MV-4-11 (cell line): Measurements from ENCODE around the gene MAL.

Experiments
- DNase-seq: peaks from one replicate; lab custom pipeline; 2025; lab: John Stamatoyannopoulos, UW

MAL gene

DNA sequence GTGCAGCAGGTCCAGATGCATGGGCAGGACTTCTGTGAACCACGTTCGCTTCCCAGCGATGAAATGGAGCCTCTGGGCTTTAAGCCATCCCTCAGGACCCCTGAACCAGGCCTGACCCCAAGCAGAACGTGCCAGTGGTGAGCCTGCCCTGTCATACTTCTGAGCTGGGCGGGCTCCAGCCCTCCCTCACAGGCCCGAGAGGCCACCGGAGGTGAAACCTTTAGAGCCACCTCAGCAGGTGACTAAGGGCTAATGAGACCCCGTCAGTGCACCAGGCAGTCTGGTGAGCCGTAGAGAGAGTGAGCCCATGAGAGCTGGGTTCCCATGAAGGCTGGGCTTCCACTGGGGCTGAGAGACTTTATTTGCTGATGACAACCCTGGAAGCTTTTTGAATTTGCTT is 8.9 kb upstream of the MAL start:
- no peak for DNase-seq

DNA sequence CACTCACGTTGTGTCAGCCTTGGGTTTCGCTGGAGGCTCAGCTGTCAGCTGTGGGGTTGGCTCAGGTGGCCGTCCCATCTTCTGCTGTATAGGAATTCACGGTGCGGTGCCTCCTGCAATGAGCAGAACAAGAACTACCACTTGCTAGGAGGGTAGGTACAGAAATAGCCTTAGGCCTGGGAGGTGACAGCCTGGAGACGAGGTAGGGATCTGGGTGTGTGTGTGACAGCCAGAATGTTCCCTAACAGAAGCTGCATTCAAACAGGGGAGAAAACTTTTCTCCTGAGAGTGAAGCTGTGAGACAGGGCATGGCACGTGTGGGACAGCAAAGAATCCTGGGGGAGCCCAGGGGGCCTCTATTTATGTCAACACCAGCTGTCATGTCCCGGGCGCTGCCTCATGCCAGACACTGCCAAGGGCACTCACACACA is 8.4 kb upstream of the MAL start:
- DNase-seq = no peak

DNA sequence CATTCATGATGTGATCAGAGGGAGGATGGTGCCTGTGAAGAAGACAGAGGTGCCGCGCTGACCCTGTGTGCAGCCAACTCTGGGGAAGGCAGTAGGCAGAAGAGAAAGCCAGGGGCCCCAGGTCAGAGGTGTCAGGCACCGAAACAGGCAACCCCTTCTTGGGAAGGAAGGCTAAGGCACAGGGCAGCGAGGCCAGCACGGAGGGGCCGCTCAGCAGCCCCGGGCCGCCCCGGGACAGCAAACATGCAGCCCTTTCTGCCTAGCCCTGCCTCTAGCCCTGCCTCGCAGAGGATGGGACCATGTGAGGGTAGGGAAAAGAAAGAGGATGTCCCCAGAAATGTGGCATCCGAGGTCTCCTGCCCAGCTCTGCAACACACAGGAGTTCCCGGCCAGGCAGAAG is 7.7 kb upstream of the MAL start:
- DNase-seq = no peak

DNA sequence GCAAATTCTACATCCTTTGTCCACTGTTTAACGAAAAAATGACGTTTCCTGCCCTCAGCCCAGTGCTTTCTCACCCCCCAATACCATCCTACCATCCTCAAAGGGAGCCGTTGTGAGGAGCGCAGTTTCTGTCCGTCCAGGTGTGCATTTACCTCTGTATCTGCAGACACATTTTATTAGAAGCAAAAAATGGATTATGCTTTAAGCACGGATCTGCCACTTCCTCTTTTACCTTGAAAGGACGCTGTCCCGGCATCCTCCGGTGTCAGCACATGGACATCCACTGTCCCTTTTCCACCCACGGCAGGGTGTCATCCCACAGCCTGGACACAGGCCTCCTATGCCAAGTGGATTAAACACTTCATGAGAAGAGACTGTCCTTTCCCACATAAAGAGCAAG is 7.2 kb upstream of the MAL start:
- no peak for DNase-seq

DNA sequence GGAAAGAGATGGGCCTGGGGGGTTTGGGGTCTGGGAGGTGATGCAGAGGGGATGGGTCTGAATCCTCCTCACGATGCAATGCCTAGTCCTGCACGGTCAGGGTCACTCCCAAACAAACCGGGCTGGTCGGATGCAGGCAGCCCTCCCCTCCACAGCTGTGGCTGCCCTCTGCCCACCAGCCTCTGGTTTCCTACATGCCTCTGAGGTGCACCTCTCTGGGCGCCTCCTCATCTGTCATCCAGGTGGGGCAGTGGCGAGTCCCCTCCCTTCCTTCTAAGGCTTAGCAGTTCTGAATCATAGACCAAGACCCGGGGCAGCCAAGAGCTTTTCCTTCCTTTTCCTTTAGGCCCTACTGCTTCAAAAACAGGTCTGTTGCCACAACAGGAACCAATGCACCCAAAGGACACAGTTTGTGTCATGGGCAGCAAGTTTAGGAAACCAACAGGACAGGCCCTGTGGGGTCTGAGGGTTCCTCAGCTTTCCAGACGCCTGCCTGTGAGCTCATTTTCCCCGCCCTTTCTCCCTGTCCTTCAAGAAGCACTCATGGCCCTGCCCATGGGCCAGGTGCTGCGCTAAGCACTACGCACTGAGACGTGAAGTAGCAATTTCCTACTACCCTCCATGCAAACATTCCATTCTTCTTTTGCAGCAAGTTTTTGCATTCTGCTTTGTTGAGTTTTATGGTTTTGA is 6.5 kb upstream of the MAL start:
- DNase-seq = no peak

DNA sequence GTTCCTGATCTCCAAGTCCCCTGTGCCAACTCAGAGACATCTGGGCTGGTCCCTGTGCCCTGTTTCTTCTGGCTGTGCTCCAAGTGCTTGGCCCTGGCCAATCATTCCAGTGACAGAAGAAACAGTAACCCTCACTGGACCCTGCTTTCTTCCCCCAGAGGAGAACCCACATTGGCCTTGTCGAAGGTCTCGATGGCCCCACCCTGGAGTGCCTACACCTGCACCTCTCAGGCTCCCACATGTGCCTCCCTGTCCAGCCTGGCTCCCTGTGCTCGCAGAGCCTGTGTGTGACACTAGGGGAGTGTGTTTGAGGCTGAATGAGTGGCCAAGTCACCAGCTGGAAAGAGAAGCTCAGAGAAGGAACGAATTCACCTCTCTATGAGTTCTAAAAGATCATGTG is 5.9 kb upstream of the MAL start:
- no peak for DNase-seq

DNA sequence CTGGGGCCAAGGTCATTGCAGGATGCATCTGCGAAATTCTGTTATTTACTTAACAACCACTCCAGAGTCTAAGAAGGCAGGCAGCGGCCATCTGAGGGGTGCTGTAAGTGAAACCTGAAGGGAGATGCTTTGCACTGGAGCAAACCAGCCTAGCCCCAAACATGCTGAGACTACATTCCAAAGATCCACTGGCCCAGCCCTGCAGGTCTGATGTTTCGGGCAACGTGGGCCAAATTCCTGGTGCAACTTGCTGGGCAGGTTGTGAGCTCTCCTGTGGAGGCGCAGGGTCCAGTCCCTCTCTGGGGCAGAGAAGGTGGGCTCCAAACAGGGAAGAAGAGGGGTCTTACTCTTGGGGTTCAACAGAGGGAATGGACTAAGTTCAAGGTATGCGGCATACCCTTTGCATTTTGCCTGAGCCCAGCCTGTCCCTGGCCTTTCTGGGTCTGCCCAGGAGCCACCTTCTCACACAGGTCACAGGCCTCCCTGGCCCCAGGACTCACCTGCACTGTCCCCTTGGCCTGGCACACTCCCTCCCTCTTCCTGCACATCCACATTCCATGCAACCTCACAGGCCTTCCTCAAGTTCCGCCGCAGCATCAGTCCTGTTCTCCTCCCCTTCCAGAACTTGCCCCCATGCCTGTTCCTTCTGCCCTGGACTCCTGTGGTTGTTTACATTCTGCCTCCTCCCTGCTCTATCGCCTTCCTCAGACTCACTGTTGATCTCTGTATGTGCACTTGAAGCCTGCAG is 5.1 kb upstream of the MAL start:
- DNase-seq = no peak

DNA sequence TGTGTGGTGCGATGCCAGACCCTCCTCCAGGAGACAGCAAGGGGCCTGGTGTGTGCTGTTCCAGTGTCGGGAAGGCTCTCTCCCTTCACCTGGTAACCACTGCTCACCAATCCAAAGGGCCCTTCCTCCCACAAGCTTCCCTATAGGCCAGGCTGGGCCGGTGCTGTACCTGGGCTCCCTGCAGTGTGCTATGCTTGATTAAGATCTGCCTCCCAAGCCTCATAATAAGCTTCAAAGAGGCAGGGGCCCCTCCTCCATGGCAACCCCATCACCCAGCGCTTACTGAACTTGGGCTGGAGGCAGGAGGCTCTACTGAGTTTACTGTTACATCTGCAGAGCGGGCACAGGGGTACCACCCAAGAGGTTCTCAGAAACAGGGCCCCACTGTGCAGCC is 4.5 kb upstream of the MAL start:
- DNase-seq = no peak

DNA sequence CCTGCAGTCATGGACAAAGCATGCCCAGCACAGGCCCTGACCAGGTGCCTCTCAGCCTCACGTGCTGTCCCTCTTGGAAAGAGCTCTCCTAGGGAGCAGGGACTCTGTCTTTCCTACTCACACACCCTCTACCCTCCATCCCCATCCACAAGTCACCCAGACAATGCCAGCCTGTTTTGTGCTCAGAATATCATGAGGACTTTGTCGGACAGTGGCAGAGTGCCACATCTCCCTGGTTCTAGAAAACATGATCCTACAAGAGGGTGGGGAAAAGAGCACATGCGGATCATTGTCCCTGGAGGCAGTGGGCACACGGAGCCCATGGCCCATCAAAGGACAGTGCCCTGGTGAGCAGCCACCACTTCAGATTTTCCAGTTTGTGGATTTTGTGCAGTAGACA is 3.7 kb upstream of the MAL start:
- DNase-seq = no peak

DNA sequence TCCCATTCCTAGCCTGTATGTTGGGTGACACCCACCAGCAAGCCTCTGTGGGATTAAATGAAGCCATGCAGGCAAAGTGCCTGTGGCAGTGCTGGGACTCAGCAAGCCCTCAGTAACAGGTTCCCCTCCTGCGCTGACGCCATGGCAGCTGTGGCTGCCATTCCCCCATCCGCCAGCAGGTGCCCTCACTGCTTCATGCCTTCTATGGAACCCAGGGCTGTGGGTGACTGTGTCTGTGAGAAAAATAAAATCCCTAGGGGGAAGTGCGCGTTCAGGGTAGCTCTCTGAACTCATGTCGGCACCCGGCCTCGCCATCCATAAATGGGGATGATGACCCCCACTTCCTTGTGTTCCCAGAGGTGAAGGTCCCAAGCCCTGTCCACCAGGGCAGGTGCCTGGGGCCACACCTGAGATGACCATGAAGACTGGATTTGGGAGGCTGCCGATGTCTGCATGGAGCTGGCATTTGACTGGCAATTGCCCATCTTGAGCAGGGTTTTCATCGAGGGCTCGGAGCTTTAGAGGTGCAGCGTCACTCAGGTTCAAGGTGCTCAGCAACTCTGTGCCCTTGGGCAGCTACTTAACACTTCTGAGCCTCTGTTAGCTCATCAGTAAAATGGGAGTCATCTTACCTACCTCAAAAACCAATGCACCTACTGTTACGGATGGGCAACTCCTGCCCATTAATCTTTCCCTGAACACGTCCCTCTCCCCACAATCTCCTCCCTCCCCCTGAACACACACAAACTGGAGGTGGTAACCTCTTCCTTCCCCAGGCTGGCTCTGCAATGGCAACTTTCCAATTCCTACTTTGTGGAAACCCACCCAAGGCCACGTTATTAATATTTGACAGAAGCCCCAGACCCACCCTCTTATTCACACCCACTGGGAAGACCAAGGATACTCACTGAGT is 2.9 kb upstream of the MAL start:
- peak; percentile 82 for DNase-seq

DNA sequence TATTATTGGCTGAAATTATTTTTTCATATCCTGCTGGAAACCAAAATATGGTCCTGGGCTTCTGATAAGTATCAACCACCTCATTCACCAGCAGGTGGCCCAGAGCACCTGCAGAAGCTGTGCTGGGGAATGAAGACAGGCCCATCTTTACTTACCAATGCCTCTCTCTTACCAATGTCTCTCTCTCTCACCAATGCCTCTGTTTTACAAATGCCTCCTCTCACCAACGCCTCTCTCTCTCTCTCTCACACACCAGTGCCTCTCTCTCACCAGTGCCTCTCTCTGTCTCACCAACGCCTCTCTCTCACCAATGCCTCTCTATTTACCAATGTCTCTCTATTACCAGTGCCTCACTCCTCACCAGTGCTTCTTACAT is 2.3 kb upstream of the MAL start:
- no peak for DNase-seq

DNA sequence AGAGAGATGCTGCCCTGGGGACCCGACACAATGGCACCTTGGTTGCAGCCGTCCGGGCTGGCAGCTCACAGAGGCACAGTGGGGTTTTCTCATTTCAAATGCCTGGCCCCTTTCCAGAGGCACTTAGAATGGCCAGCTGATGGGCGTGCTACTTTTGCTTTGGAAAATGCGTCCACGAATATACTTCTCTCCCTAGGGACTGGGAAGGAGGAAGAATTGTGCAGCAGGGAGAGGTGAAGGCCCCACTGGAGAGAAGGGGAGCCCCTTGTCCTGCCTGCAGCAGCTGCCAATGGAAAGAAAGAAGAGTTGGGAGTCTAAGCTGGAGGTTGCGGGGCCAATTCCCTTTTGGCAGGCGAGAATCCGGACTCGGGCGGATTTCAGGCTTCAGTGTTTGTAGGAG is 1.1 kb upstream of the MAL start:
- no peak for DNase-seq

DNA sequence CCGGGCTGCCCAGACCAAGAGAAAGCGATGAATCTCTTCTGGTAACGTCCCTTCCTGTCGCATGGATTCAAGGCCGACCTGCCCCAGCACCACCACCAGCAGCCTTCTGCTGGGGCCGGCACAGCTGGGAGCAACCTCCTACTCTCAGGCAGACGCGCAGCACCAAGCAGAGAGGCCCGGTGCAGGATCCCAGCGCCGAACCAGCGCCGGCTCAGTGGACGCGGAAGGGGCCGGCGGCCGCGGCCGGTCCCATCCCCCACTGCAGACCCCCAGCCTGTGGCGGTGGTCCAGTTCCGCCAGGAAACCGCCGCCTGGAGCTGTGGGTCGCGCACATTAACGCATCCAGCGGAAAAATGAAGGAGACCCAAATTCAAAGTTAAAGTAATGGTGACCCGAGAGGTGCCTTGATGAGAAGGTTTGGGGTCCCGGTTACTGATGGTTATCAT is 525 bp upstream of the MAL start:
- DNase-seq = no peak

DNA sequence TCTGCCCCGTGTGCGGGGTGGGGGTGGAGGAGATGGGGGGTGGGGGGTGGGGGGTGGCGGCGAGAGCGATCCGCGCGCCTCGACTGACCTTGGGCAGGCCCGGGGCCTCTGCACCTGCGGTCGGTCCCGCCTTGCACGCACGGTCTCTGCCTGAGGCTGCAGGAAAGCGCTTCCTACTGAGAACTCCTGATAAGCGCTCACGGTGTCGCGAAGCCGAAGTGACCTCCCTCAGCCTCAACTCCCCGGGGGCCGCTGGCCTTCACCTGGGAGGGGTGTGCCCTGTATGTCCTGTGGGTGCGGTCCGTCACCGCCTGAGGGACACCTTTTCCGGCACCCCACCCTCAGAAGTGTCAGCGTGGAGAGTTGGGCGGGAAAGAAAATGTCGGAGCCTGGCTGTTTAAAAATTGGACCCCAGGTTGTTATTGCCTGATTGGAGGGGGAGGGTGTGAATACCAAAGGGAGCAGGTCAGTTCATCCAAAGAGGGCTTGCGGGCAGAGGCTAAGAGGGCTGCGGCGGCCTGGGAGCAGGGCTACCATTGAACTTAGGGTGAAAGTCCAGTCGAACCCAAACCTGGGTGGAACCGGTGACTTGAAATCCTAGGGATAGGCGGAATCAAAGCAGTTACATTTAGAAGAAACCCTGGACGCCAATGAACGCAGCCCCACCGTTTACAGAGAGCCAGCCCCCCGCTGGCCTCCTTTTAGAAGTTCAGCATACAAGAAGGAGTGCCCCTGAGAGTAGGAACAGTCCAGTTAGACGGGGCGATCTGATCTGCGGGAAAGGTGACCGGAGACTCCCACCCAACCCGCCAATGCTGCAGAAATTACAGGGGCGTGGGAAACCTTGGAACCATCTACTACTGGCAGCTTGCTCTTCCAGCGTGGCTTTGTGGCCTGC is 1.2 kb downstream of the MAL start:
- DNase-seq = no peak

DNA sequence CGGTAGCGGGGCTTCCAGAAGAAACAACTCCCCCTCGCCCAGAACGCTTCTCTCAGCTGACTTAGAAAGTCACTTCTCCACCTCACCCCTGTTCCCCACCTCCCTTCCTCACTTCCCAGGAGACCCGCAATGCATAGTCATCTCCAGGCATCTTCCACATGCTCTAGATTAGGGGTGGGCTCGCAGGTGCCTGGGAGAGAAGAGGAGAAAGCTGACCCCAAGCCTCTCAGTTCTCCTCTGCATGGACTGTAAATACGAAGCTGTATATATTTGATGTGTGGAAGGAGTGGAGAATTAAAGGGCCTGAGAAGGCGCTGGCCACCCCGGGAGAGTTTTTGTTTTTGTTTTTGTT is 1.8 kb downstream of the MAL start:
- DNase-seq = no peak

DNA sequence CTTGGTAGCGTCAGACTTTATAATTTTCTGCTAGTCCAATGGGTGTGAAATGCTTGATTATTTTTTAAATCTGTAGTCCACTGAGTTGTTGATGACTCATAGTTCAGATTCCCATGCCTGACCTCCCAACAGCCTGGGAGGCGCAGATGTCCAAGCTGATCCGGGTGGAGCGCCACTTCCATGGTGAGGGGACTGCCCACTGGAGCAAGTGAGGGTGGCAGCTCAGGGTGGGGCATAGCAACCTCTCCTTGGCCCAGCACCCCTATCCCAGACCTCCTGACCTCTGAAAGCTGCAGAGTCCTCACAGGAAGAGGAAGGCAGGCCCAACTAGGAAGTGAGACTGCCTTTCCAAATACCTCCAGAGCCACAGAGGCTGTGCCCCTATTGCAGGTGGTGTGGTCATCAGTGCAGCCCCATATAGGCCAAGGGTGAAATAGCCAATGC is 4.4 kb downstream of the MAL start:
- DNase-seq = peak; percentile 71

DNA sequence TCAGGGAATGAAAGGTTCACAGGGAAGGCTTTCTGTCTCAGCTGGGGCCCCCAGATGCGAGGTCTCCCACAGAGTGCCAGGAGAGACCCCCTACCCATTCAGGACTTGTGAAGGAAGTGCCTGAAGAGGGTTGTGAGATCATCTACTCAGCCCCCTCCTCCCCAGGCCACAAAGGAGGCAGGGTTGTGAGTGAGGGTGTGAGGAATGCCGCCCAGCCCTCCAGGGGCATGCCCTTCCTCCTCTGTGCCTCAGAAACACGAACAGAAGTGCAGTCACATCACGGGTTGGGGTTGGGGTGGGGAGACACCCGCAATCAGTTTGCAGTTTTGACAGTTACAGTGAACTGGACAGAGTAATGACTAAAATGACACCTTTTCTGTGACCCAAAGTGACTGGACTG is 5.0 kb downstream of the MAL start:
- DNase-seq = no peak

DNA sequence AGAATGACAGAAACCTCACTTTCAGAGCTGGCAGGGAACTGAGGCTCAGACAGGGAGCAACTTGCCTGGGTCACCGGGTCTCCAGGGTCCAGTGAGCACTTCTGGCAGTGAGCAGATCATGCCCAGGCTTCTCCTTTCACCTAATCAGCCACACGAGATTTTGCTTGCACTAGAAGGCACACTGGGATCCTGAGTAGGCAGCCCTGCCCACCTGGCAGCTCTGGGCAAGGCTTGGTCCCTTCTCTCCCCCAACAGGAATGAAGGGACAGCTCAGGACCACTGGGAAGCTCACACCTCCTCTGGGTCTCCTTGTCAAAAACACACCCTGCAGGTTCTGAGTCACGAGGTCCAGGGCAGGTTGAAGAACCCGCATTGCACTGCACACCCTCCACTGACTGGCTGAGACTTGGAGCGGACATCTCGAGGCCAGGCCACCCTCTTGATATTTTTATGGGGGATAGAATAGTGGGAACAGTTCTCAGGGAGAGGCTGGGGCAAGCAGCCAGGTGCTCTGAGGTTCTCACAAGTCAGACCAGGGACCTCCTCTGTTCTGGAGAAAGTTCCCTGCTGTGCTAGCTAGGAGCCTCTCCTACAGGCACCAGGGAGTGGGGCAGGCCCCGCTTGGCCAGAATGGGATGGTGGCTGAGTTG is 5.7 kb downstream of the MAL start:
- no peak for DNase-seq

DNA sequence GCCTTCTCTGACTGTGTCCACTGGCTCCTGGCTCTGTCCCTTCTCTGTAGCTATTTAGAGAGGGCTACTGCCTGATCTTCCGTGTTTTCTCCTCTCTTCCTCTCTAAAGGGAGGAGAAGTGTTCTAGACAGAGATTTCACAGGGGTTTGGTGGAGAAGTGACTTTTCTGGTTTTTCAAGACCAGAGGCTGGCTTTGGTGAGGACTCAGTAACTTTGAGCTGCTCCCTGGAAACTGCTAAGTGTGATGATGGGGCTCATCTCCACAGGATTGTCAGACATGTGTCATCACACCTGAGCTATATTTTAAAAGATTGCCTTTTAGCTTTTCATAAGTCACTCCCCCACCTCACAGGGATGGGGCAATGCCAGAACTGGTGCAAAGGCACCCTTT is 6.2 kb downstream of the MAL start:
- DNase-seq = no peak

DNA sequence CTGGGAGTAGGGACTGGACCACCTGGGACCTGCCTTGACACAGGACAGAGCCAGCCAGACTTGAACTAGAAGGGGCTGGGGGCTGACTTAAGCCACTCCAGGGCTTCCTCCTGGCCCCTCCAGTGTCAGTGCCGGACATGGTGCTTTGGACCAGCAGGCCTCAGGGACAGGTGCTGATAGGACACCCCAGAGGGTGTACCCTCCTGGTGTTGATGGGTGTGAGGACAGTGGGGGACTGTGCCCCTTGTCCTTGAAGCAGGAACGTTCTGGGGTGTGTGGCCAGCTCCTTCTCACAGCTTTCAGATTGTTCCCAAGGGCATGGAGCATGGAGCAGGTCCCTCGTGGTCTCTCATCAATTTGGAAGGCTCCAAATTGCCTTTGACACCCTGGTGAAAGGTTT is 6.8 kb downstream of the MAL start:
- no peak for DNase-seq

DNA sequence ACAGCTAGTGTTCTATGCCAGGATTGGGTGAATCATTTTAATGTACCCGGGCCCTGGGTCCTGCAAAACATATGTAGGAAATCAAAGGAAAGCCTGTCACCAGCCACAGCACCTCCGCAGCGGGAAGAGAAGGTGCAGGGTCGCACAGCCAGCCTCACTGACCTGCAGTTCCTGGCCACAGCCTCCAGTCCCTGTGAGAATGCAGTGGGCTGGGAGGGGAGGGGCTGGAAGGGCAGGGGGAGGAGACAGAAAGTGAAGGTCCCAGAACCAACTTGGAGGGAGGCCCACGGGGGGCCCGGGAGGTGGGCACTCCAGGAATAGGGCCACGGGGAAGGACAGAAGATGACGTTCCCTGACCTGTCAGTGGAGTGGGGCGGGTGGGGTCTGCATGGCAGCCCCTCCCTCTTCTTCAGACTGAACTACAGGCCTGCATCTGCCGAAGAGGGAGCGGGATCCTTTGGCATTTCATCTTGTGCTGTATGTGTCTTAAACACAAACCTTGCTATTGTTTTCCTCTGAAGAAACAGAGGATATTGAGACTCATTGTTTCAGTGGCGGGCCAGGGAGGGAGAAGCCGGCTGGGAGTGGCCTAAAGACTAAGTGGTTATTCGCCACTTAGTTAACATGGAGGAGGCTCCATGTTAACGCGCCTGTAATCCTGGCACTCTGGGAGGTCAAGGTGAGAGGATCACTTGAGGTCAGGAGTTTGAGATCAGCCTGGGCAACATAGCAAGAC is 7.5 kb downstream of the MAL start:
- no peak for DNase-seq
